ENCODE measurements around the gene SPATA6.
"Not testable (repeated sequence)": the region's sequence is repeated elsewhere in the genome, so short reads cannot be mapped to it uniquely, and the experiment has no call there.

The SPATA6 gene

DNA sequence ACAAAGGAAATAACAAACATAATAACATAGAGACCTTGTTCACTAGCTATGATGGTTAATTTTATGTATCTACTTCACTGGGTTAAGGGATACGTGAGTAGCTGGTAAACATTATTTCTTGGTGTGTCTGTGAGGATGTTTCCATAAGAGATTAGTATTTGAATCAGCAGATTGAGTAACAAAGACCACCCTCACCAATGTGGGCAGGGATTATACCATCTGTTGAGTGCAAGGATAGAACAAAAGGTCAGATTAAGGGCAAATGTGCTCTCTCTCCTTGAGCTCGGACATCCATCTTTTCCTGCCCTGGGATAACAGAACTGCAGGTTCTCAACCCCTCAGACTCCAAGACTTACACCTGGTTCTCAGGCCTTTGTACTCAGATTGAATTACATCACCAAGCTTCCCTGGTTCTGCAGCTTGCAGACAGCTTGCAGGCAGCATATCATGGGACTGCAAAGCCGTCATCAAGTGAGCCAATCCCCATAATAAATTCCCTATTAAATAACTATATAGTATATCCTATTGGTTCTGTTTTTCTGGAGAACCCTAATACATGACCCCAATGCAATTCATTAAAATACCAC, 9.2 kb downstream of the SPATA6 start:
- ATAC-seq (no peak), DNase-seq (no peak)

DNA sequence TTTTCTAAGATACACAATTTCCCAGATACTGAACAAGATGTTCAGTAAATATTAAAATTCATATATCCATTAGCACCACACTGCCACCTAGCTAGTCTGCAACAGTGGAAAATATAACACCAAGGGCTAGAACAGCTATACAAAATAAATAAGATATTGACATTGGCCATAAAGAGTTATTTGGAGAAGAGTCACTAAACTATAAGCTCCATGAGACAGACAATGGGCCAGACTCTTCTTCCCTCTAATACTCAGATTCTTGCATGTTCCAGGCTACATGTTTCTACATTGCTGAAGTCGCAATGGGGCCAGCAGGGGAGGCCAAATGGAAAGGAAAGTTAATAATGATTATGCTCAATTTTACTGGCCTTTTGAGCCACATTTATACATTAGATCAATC, 21.5 kb downstream of the SPATA6 start:
- DNase-seq (no peak), ATAC-seq (no peak)

DNA sequence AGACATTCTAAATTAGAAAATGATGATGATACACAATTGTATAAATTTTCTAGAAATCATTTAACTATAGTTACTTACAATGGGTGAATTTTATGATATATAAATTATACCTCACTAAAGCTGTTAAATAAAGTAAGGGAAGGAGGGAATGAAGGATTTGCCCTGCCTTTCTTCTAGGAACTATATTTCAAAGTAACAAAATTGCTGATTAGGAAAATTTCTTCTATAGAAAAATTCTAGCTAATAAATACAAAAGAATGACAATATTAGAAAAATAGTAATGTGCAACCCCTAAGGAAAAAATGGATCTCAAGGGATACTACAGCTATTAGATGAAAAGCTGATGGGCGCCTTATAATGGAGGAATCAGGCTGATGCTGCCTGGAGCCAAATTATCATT, 23.1 kb downstream of the SPATA6 start:
- ATAC-seq (no peak), DNase-seq (no peak)

DNA sequence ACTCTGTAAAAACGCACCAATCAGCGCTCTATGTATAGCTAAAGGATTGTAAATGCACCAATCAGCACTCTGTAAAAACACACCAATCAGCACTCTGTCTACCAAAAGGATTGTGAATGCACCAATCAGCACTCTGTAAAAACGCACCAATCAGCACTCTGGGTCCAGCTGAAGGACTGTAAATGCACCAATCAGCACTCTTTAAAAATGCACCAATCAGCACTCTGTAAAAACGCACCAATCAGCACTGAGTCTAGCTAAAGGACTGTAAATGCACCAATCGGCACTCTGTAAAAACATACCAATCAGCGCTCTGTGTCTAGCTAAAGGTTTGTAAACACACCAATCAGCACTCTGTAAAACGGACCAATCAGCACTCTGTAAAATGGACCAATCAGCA, 27.8 kb downstream of the SPATA6 start:
- ATAC-seq: not testable (repeated sequence)

DNA sequence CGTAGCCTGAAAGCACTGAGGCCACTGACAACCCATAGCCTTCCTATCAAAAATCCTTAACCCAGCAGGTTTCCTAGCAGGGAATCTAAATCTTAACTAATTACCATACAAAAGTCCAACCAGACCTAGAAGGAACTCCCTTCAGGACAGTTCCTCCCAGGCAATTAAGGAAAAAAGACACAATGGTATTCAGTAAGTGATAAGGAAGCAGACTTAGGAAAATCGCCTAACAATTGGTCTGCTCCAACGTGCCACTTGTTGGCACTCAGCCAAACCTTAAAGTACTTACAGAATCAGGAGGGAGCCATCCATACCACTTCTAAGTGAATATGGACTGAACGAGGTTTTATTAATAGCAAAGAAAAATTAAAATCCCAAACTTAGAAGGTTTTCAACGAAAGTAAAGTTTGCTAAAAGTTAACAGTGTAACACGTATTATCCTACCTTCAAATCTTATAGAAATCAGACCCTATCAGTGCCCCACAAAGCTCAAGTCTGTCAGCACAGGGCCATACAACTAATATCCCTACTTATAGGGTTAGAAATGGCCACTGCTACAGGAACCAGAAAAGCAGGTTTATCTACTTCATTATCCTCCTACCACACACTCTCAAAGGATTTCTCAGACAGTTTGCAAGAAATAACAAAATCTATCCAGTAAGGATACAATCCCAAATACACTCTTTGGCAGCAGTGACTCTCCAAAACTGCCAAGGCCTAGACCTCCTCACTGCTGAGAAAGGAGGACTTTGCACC, 29.0 kb downstream of the SPATA6 start:
- DNase-seq (no peak), ATAC-seq (no peak)

More for the DNA sequence above, 27.8 kb downstream of the SPATA6 start:
- DNase-seq: not testable (repeated sequence)

DNA sequence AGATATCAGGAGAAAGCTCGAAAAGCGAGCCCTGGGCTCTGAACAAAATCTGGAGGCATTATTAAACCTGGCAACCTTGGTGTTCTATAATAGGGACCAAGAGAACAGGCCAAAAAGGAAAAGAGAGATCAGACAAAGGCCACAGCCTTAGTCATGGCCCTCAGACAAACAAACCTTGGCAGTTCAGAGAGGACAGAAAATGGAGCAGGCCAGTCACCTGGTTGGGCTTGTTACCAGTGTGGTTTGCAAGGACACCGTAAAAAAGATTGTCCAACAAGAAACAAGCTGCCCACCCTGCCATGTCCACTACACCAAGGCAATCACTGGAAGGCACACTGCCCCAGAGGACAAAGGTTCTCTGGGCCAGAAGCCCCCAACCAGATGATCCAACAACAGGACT, 31.2 kb downstream of the SPATA6 start:
- DNase-seq, ATAC-seq: not testable (repeated sequence)

DNA sequence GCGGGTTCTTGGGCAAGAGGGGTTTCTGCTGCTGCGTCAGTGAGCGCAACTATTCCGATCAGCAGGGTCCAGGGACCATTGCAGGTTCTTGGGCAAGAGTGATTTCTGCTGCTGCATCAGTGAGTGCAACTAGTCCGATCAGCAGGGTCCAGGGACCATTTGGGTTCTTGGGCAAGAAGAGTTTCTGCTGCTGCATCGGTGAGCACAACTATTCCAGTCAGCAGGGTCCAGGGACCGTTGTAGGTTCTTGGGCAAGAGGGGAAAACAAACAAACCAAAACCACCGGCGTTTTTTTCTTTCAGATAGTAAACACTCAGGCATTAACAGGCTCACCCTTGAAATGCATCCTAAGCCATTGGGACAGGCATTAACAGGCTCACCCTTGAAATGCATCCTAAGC, 32.6 kb downstream of the SPATA6 start:
- ATAC-seq (no peak), DNase-seq (no peak)

DNA sequence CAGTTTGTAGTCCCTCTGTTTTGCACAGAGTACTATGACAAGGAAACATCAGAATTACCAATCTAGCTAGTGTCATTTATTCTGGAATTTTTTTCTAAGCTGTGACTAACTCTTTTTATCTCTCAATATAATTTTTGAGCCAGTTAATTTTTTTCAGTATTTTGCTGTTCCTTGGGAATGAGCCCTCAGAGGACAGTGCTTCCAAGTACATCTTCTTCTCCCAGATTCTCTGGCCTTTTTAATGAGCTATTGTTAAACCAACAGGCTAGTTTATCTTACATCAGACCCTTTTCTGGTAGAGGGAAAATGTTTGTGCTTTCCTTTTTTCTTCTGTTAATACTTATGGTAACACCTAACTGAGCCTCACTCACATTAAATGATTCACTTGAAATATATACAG, 34.6 kb downstream of the SPATA6 start:
- DNase-seq, ATAC-seq: not testable (repeated sequence)

DNA sequence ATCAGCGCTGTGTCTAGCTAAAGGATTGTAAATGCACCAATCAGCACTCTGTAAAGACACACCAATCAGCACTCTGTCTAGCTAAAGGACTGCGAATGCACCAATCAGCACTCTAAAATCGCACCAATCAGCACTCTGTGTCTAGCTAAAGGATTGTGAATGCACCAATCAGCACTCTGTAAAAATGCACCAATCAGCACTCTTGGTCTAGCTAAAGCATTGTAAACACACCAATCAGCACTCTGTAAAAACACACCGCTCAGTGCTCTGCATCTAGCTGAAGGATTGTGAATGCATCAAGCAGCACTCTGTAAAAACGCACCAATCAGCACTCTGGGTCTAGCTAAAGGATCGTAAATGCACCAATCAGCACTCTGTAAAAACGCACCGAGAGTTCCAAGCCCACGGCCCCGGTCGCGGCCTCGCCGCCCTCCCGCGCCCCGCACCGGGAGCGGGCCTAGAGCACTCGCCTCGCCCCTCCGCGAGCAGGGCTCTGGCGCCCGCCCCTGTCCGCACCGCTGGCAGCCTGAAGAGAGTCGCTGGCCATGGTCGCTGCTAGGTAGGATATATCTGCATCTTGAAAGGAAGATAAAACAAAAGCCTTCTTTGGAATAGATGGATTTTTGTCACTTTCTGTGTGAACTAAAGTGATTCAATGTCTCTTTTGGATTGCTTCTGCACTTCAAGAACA, 36.5 kb downstream of the SPATA6 start:
- not testable (repeated sequence) for ATAC-seq, DNase-seq

DNA sequence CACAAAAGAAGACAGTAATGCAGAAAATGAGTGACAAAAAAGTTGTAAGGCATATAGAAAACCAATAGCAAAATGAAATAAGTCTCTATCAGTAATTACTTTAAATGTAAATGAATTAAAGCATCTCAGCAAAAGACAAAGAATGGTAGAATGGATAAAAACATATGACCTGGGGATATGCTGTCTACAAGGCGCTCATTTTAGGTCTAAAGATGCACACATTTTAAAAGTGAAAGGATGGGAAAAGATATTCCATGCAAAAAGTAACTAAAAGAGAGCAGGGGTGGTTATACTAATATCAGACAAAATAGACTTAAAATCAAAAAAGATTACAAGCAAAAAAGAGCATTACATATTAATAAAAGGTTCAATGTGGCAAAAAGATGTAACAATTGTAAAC, 41.2 kb downstream of the SPATA6 start:
- DNase-seq (no peak), ATAC-seq (no peak)

DNA sequence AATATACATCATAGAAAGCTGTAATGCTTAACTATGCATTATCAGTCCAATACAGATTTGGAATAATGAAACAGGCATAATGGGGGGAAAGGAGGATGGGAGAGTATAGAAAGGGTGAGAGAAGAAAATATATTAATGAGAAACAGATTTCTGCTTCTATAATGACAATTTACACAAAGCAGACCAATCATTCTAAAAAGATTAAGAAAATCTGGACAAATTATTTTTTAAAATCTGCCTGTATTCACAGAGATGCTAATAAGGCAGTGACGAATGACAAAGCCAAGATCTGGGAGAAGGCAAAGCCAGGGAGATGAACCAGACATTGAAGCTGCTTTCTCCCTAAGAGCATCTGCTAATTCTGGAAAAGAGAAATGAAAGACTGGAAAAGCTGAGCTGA, 50.0 kb downstream of the SPATA6 start:
- DNase-seq (no peak), ATAC-seq (no peak)

DNA sequence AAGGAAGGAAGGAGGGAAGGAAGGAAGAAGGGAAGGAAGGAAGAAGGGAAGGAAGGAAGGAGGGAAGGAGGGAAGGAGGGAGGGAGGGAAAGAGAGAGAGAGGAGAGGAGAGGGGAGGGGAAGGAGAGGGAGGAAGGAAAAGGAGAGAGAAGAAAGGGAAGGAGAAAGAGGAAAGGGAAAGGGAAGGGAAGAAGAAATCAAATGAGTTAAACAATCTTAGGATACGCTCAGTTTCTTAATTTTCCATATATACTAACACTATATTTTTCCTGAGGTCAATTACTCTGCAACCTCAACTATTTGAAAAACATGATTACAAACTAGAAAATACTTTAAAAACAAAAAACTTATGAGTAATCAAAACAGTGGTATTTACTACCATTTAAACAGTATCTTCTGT, 53.3 kb downstream of the SPATA6 start:
- DNase-seq (no peak), ATAC-seq (no peak)

DNA sequence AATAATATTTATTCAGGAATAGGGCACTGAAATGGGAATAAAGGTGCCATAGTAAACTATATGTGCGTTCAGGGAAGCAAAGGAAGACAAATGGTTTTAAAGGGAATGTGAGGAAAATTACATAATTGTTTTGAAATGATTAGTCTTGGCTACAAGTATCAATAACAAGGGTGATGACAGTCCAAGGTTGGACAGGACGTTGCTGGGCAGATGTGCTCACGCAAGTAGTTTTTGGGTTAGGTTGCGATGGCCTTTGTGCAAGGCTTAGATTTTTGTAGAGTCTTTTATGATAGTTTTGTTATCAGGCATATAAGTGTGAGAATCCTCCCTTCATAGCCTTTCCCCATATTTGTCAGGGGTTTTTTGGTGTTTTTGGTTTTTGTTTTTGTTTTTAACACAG, 57.0 kb downstream of the SPATA6 start:
- ATAC-seq (no peak), DNase-seq (no peak)

DNA sequence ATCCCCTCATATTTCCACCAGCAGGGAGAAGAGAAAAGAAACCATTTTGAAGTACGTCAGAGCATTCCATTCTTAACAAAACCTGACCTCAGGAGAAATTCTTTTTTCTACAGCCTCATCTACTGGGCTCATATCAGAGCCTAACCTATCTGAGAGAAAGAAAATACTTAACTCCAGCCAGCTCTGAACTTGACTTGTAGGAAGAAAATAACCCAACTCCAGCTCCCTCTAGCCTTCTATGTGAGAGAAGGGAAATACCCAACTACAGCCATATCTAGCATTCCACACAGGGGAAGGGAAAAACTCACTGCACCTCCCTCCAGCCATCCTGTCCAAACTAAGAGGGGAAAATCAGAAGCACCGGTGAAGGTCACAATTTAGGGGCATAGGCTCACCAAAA, 57.7 kb downstream of the SPATA6 start:
- DNase-seq: no peak
- ATAC-seq: no peak

DNA sequence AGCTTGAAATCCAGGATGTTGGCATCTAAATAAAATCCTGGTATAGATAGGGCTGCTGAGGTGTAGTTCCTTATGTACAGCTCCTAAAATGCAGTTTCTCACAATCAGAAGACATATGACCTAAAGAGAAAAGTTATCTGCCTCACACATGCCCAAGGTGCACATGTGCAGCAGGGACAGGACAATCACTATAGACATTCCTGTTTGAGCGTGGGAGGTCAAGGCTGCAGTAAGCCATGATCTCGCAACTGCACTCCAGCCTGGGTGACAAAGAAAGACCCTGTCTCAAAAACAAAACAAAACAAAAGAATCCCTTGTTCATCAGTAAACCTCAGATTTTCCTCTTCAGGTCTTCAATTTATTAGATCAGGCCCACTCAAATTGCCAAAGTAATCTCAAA, 66.1 kb downstream of the SPATA6 start:
- ATAC-seq (no peak), DNase-seq (no peak)

DNA sequence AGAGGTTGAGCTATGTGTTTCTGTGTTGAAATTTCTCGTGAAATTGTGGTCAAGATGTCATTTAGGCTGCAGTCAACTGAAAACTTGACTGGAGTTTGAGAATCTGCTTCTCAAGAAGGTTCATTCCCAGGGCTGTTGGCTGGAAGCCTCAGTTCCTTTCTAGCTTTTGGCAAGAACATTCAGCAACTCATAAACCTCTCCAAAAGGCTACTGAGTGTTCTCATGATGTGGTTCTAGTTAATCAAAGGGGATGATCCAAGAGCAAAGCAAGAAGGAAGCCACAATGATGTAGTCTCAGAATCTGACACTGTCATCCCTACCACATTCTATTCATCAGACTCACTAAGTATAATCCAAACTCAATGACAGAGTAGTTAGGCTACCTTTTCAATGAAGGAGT, 66.6 kb downstream of the SPATA6 start:
- ATAC-seq (no peak), DNase-seq (no peak)

DNA sequence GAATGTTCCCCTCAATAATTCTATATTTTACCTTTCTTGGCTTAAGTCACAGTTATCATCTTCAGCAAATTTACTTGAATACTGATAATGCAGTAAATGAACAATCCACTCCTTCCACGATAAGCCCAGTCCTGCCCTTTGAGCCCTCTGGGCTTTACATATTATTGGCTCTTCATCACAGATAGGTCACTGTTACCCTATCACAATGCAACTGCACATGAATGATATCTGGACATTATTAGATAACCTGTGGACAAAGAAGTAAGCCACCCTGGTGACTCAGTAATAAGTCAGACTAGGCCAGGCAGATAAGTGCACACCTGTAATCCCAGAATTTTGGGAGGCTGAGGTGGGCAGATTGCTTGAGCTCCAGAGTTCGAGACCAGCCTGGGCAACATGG, 69.4 kb downstream of the SPATA6 start:
- no peak for ATAC-seq
- DNase-seq: no peak

DNA sequence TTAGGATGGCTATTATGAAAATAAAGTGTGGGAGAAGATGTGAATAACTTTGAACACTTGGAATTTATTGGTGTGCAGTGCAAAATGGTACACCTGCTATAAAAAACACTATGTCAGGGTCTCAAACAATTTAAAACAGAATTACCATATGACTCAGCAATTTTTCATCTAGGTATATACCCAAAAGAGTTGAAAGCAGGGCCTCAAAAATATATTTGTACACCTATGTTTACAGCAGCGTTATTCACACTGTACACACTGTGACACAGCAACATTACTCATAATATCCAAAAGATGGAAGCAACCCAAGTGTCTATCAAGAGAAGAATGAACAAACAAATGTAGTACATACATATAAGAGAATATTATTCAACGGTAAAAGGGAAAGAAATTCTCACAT, 75.8 kb downstream of the SPATA6 start:
- ATAC-seq: no peak
- no peak for DNase-seq

DNA sequence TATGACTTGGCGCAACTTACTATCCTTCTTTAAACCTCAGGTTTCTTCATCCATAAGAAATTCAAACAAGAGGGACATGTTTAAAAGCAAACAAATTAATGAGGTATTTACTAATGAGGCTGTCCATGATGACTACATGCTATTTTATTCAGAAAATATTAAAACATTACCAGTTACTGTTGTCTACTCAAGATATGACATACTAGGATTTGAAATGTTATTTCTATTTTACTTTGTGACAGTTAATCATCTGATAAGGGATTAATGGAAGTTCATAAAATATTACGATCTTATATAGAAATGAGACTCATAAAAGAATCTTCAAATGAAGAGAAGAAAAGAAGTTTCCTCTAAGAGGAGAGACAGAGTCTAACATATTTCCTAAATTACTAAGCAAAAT, 80.1 kb downstream of the SPATA6 start:
- DNase-seq: no peak
- ATAC-seq: no peak

DNA sequence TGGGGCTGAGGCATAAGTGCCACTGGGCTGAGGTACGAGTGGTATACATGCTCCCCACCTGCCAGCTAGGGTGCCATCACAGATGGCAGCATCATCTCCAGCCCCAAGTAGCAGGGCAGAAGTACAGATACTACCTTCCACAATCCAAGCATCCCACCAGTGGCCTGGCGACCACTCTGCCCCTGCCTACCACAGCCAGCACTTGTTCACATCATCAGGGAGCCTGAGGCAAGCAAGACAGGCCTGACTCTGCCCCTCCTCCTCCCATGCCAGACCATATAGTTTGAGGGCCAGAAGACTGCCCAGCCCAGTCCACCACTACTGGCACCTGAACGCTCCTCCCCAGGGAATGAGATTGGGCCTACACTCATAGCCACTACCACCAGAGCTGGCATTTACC, 84.6 kb downstream of the SPATA6 start:
- no peak for DNase-seq
- no peak for ATAC-seq

DNA sequence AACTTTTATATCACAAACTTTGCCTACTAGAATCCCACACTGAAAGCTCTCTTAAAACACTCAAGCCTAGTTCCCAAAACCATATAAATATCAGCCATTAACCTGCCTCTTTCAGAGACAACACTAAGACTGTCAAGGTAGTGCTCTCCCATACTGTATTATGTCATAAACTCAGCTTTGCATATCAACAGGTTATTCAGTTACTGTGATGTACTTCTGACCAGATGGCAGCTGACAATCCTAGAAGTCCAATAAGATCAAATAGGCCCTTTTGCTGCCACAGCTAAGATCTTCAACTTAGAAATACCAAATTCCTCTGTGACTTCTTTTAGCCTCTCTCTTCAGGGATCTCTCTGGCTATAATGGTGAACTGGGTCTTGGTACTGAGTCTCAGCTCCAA, 97.2 kb downstream of the SPATA6 start:
- ATAC-seq (no peak), DNase-seq (no peak)

DNA sequence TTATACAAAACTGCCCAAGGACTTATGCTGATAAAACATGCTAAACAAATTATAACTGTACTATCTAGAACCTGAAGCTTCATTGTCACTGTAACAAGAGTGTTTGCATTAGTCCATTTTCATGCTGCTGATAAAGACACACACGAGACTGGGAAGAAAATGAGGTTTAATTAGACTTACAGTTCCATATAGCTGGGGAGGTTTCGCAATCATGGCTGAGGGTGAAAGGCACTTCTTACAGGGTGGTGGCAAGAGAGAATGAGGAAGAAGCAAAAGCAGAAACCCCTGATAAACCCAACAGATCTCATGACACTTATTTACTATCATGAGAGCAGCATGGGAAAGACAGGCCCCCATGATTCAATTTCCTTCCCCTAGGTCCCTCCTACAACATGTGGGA, 100.4 kb downstream of the SPATA6 start:
- no peak for DNase-seq
- no peak for ATAC-seq

DNA sequence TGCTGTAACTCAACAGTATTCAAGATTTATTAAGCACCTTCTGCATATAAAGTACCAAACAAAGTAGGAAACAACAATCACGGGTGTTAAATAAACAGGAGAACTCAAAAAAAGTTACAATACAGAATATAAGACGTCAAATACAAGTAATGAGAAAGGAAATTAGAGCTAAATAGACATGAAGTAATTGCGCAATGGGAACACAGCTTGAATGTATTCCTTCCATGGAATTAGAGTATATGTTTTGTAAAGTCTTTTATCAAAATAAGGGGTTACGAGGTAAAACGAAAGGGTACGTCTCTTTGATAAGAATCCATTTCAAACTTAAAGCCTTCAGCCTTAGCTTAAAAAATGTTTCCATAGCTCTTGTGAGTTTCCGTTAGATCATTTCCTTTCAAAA, 109.1 kb downstream of the SPATA6 start:
- DNase-seq: no peak
- ATAC-seq: no peak

DNA sequence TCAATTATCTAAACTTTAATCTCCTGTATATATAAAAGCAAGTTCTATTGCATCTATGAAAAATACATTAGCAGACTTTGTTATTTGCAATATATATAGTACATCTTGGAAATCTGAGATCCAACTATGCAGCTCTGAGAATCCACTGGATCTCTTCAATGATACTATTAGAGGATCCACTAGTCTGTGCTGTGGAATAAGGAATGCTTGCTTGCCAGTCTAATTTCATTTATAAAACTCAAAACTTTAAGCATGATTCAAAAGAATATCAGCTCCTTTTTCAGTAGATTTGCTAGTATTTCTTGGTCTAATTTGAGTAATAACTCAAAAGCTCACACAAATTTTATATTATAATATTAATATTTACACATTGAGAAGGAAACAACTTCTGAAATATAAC, 115.1 kb downstream of the SPATA6 start:
- ATAC-seq: no peak

More for the DNA sequence above, 115.1 kb downstream of the SPATA6 start:
- no peak for DNase-seq
